ENCODE data around the gene CARMIL1. TPM values are rescaled to one million over a fixed set of nuclear protein-coding genes. Genes with fewer than 3 reads are reported as not detected.

Gene CARMIL1
- total and polyA plus RNA-seq, 10 of the 15 experiments (the other 5 are each of a cell fraction or from before 2014, with no cell fraction given): 6.4 to 18.1 (median 10.3) TPM

DNA sequence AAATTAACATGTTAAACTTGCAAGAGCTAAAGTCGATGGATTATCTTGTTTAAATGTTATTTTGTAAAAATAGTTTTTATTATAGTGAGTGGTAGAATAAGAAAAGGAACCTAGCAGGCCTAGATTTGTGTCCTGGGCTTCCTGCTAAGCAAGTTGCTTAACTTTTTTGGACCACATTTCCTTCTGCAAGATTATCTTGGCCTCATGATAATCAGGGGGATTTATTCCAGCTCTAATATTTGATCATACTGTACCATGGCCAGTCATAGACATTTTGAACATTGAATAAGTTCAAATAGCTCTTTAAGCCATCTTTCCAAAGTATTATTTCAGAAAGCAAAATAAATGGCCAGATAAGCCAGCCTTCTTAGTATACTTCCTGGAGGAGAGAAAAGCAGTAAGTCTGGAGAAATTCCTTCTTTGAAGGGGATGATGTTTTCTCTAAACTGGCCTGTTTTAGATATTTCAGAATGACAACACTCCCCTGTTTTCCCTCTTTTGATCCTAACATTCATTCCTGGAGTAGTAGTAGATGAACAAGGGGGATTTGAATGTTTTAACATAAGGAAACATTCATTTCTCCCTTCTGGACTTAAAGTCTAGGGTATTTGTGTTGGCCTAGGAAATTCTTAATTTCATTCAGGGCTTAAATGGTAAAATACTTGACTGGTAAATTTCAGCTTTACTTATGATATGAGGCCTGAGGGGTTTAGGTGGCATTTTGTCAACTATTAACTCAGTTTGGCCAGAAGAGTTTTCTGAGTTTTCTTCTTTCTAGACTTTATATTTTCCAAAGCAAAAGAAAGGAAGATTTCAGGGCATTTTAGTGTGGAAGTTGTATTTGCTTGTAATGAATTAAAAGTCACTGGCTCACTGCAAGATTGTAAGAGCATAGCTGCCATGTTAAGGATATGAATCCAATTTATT lies 264.1 kb downstream of the CARMIL1 start:
- ATAC-seq: no peak
- no peaks in the 10 kb centered on the region for H3K36me3 ChIP-seq (ENCODE audit: control insufficient read depth in 2 of 2, insufficient read depth in 2 of 2, low read length in 1 of 2)
- H3K4me3 ChIP-seq: no peak overlapping the region
- no peak overlapping the region for H3K27ac ChIP-seq (ENCODE audit: control insufficient read depth, insufficient read depth)
- no peak overlapping the region for H3K4me2 ChIP-seq (ENCODE audit: control insufficient read depth, insufficient read depth)
- H3K9me3 ChIP-seq (replicated peaks; ENCODE audit: control insufficient read depth, insufficient read depth, low read length): no peaks in the 10 kb centered on the region
- FAIRE-seq: no peak
- no peaks in the 10 kb centered on the region for H3K27me3 ChIP-seq (replicated peaks in 1 of 2; ENCODE audit: control insufficient read depth in 2 of 2, insufficient read depth in 2 of 2, low read length in 1 of 2)
- H3K9ac ChIP-seq (ENCODE audit: control insufficient read depth, insufficient read depth, low read length): no peak overlapping the region
- ChIA-PET CTCF (interaction anchor here (0.9 to 3.5 kb wide), 4 partner anchors 11 to 319 kb away, joined by 3 to 14 read pairs (median 7); no protein-coding TSS in a partner anchor), SMC1A (ENCODE audit: uncharacterized antibody, unreplicated experiment) (interaction anchor here (0.9 to 2.0 kb wide), 2 partner anchors 12 to 39 kb away, joined by 3 to 9 read pairs; no protein-coding TSS in a partner anchor), RAD21 (ENCODE audit: unreplicated experiment) (no interaction called here), POLR2A (interaction anchor here (0.5 kb wide), 1 partner anchor 41 kb away, joined by 4 read pairs; no protein-coding TSS in a partner anchor)
- intact Hi-C loops (cut with micrococcal nuclease; ENCODE audit: unreplicated experiment) (no loop called here), in situ Hi-C loops (cut with MboI) (no loop called here)
- no peak overlapping the region for H2AFZ ChIP-seq (ENCODE audit: control insufficient read depth, low read depth, low read length)
- no peaks in the 10 kb centered on the region for H3K79me2 ChIP-seq (ENCODE audit: control insufficient read depth, insufficient read depth, low read length)
- no peak for TF ChIP-seq ZNF217 (IDR thresholded peaks at IDR 0.05)
- TF ChIP-seq SP1 (IDR thresholded peaks at IDR 0.05; ENCODE audit: low read depth, low read length): no peak
- TF ChIP-seq SMARCA5 (IDR thresholded peaks at IDR 0.05): no peak
- TF ChIP-seq CBX3 (IDR thresholded peaks at IDR 0.05; ENCODE audit: borderline replicate concordance, low read depth): no peak
- no peak for TF ChIP-seq RAD51 (IDR thresholded peaks at IDR 0.05)
- TF ChIP-seq SRF (IDR thresholded peaks at IDR 0.05; ENCODE audit: low read depth in 2 of 2, low read length in 2 of 2): no peak
- TF ChIP-seq CBFB (IDR thresholded peaks at IDR 0.05; ENCODE audit: low read depth): no peak
- TF ChIP-seq CBX5 (IDR thresholded peaks at IDR 0.05; ENCODE audit: low read depth): no peak
- TF ChIP-seq KLF5 (IDR thresholded peaks at IDR 0.05; ENCODE audit: partially characterized antibody): no peak
- no peak for TF ChIP-seq SMAD1 (IDR thresholded peaks at IDR 0.05; ENCODE audit: low read depth, partially characterized antibody)
- no peak for TF ChIP-seq RUNX3 (IDR thresholded peaks at IDR 0.05; ENCODE audit: low read length)
- no peak for TF ChIP-seq IRF4 (IDR thresholded peaks at IDR 0.05; ENCODE audit: low read depth, low read length)
- no peak for TF ChIP-seq KDM1A (IDR thresholded peaks at IDR 0.05; ENCODE audit: borderline replicate concordance)
- TF ChIP-seq NFYB (IDR thresholded peaks at IDR 0.05; ENCODE audit: insufficient read depth, low read depth, low read length): no peak
- no peak for TF ChIP-seq NFXL1 (IDR thresholded peaks at IDR 0.05; ENCODE audit: borderline replicate concordance)
- no peak for TF ChIP-seq ZBED1 (IDR thresholded peaks at IDR 0.05; ENCODE audit: borderline replicate concordance)
- TF ChIP-seq ZSCAN29 (IDR thresholded peaks at IDR 0.05): no peak
- TF ChIP-seq, protein P1, sequence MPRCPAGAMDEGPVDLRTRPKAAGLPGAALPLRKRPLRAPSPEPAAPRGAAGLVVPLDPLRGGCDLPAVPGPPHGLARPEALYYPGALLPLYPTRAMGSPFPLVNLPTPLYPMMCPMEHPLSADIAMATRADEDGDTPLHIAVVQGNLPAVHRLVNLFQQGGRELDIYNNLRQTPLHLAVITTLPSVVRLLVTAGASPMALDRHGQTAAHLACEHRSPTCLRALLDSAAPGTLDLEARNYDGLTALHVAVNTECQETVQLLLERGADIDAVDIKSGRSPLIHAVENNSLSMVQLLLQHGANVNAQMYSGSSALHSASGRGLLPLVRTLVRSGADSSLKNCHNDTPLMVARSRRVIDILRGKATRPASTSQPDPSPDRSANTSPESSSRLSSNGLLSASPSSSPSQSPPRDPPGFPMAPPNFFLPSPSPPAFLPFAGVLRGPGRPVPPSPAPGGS (IDR thresholded peaks at IDR 0.05; ENCODE audit: borderline replicate concordance, insufficient read depth, low read depth, low read length, poor library complexity, severe bottlenecking): no peak
- TF ChIP-seq, protein P2, sequence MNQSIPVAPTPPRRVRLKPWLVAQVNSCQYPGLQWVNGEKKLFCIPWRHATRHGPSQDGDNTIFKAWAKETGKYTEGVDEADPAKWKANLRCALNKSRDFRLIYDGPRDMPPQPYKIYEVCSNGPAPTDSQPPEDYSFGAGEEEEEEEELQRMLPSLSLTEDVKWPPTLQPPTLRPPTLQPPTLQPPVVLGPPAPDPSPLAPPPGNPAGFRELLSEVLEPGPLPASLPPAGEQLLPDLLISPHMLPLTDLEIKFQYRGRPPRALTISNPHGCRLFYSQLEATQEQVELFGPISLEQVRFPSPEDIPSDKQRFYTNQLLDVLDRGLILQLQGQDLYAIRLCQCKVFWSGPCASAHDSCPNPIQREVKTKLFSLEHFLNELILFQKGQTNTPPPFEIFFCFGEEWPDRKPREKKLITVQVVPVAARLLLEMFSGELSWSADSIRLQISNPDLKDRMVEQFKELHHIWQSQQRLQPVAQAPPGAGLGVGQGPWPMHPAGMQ (IDR thresholded peaks at IDR 0.05; ENCODE audit: borderline replicate concordance): no peak
- no peak for TF ChIP-seq BCL11A (IDR thresholded peaks at IDR 0.05; ENCODE audit: low read depth, low read length)
- 0% methylated on average over 1 of the region's 1 CpG for WGBS (ENCODE audit: insufficient coverage, insufficient replicate concordance, low lambda C conversion rate, missing lambda C conversion rate)
- no peaks in the 10 kb centered on the region for H3K4me1 ChIP-seq (ENCODE audit: control insufficient read depth, insufficient read depth, low read length)
- DNase-seq (ENCODE audit: low read depth, low spot score): no peak
- no TSS peak for BruUV-seq (replicated peaks)
- H4K20me1 ChIP-seq (ENCODE audit: control insufficient read depth, insufficient read depth): no peaks in the 10 kb centered on the region
